ENCODE data around the gene ZDHHC18. TPM values are rescaled to one million over a fixed set of nuclear protein-coding genes. Genes with fewer than 3 reads are reported as not detected.

The ZDHHC18 gene
- total and polyA plus RNA-seq, 3 donors from 2014 or later, result 17.9 to 30.7 (median 20.6) TPM

- Histone ChIP-seq H3K27ac (no peak overlapping the region), H3K4me1 (peaks cover 16% of the 10 kb centered on the region), H3K9me3 (no peaks in the 10 kb centered on the region), H3K4me3 (no peak overlapping the region), H3K27me3 (no peaks in the 10 kb centered on the region), H3K36me3 (ENCODE audit: low read depth, missing control alignments) (no peaks in the 10 kb centered on the region)
- intact Hi-C loops (cut with DNase I; ENCODE audit: low total_unique reads), result no loop called here
- 84 to 86% methylated on average over 3 of the region's 3 CpGs for WGBS, 2 donors
- TF ChIP-seq, protein P1, sequence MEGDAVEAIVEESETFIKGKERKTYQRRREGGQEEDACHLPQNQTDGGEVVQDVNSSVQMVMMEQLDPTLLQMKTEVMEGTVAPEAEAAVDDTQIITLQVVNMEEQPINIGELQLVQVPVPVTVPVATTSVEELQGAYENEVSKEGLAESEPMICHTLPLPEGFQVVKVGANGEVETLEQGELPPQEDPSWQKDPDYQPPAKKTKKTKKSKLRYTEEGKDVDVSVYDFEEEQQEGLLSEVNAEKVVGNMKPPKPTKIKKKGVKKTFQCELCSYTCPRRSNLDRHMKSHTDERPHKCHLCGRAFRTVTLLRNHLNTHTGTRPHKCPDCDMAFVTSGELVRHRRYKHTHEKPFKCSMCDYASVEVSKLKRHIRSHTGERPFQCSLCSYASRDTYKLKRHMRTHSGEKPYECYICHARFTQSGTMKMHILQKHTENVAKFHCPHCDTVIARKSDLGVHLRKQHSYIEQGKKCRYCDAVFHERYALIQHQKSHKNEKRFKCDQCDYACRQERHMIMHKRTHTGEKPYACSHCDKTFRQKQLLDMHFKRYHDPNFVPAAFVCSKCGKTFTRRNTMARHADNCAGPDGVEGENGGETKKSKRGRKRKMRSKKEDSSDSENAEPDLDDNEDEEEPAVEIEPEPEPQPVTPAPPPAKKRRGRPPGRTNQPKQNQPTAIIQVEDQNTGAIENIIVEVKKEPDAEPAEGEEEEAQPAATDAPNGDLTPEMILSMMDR (IDR thresholded peaks at IDR 0.05), result no peak
- no peak for TF ChIP-seq POLR2A (IDR thresholded peaks at IDR 0.05)
- no peak for DNase-seq
Observed at GRCh38 chr1:26824731-26825130, 1.8 kb upstream of the ZDHHC18 start.

DNA sequence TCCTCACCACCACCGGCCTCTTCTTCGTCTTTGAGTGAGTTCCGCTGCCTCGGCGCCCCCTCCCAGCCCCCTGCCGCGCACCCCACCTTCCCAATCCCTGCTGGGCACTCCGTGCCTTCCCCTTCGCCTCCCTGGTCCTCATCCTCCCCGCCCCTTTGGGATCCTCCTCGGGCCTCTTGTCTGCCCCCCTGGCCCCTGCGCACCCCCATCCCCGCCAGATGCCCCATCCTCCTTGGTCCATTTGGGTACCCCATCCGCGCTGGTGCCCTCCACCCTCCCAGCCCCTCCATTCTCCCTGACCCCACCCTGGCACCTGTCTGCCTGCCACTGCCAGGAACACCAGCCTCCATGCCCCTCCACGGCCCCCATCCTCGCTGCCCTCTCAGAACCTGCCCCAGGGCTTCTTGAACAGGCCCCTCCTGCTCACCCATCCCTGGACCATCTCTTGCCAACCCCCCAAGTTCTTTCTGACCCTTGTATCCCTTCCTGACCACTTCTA, 667 bp downstream of the ZDHHC18 start:
- H3K36me3 ChIP-seq (ENCODE audit: low read depth, missing control alignments), result no peaks in the 10 kb centered on the region
- TF ChIP-seq, protein P1 (IDR thresholded peaks at IDR 0.05), result no peak
- TF ChIP-seq POLR2A (IDR thresholded peaks at IDR 0.05), result no peak
- 1 to 2% methylated on average over 17 of the region's 17 CpGs for WGBS, 2 donors
- DNase-seq, result no peak
- no peaks in the 10 kb centered on the region for H3K9me3 ChIP-seq
- no peaks in the 10 kb centered on the region for H3K27me3 ChIP-seq
- peak overlapping the region; percentile 19 to 39 for H3K27ac ChIP-seq
- H3K4me3 ChIP-seq, result peak overlapping the region; percentile 71 to 75
- intact Hi-C loops (cut with DNase I; ENCODE audit: low total_unique reads), result no loop called here
- peaks cover 16% of the 10 kb centered on the region for H3K4me1 ChIP-seq

GRCh38 chr1:26827663-26828062, 1.2 kb downstream of the ZDHHC18 start:
- peaks cover 16% of the 10 kb centered on the region for H3K4me1 ChIP-seq
- H3K9me3 ChIP-seq, result no peaks in the 10 kb centered on the region
- DNase-seq, result no peak
- no peak overlapping the region for H3K27ac ChIP-seq
- intact Hi-C loops (cut with DNase I; ENCODE audit: low total_unique reads), result no loop called here
- no peaks in the 10 kb centered on the region for H3K27me3 ChIP-seq
- no peaks in the 10 kb centered on the region for H3K36me3 ChIP-seq (ENCODE audit: low read depth, missing control alignments)
- TF ChIP-seq, protein P1 (IDR thresholded peaks at IDR 0.05), result no peak
- no peak for TF ChIP-seq POLR2A (IDR thresholded peaks at IDR 0.05)
- peak overlapping the region; percentile 71 to 75 for H3K4me3 ChIP-seq
- WGBS, 2 donors, result 17 to 28% methylated on average over 11 of the region's 11 CpGs

DNA sequence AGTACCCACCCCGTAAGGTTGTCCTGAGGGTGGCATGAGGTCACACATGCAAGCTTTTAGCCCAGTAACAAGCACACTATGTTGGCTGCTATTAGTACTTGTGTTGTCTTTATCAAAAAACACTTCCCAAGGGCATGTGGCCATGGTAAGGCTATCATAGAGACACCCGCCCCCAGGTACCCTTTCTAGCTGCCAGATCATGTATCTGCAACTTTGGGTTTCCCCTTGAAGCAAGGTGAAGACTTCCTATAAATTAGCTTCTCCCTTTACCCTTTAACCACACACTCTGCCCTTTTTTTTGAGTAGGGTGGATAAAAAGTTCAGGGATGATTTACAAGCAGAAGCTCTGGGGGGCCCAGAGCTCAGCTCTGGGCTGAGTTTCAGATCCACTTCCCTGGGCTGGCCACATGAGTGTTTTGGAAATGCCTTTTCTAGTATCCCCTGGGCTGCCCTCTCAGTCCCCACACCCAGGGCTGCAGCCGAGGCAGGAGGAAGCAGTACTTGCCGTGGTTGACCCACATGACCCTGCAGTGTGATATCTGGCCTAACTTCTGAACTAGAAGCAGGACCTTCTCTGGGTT, 2.0 kb downstream of the ZDHHC18 start:
- intact Hi-C loops (cut with DNase I; ENCODE audit: low total_unique reads), result no loop called here
- DNase-seq, result no peak
- Histone ChIP-seq H3K27me3 (no peaks in the 10 kb centered on the region), H3K36me3 (ENCODE audit: low read depth, missing control alignments) (no peaks in the 10 kb centered on the region), H3K9me3 (no peaks in the 10 kb centered on the region), H3K27ac (no peak overlapping the region), H3K4me3 (no peak overlapping the region), H3K4me1 (peaks cover 16% of the 10 kb centered on the region)
- TF ChIP-seq, protein P1 (IDR thresholded peaks at IDR 0.05), result no peak
- no peak for TF ChIP-seq POLR2A (IDR thresholded peaks at IDR 0.05)
- 65 to 78% methylated on average over 4 of the region's 4 CpGs for WGBS, 2 donors
